Measurements from ENCODE around the gene DDX54.
"Not testable (repeated sequence)": the region's sequence is repeated elsewhere in the genome, so short reads cannot be mapped to it uniquely, and the experiment has no call there.

Gene DDX54

DNA sequence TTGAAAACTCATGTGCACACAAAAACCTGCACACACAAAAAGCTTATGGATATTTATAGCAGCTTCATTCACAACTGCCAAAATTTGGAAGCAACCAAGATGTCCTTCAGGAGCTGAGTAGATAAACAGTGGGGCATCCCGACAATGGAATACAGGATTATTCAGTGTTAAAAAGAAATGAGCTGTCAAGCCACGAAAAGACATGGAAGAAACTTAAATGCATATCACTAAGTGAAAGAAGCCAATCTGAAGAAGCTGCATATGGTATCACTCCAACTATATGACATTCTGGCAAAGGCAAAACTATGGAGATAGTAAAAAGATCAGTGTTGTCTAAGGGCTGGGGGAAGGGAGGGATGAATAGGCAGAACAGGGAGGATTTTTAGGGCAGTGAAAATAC is 30.7 kb upstream of the DDX54 start:
- DNase-seq (ENCODE audit: low spot score): no peak

DNA sequence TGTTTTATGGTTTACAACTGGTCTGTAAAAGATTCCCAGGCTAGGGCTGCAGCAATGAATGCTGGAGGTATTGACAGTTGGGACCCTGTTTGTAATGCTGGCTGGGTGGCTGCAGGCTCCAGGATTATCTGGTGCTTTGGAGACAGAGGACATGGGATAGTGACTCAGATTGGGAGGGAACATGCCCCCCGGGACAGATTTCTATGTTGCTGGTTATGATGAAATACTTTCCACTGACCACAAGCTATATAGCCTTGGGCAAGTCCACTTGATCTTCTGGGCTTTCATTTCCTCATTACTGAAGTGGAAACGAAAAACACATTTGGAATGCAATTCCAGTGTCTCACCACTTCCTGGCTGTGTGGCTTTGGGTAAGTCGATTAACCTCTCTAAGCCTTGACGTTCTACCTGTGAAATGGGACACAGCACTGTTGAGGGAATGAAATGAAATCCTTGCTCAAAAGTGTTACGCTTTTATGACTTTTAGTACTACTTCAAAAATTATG is 29.7 kb upstream of the DDX54 start:
- no peak for DNase-seq (ENCODE audit: low spot score)

DNA sequence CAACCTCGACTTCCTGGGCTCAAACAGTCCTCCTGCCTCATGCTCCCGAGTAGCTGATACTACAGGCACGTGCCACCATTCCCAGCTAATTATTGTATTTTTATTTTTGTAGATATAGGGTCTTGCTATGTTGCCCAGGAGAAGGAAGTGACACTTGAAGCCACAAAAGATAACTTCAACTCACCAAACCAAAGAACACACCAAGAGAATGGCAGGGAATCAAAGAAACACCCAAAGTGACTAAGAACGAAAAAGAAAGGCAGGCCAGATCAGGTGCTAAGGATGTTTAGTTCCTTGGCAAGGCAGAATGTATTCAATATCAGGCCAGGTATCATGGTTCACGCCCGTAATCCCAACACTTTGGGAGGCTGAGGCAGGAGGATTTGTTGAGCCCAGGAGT is 25.9 kb upstream of the DDX54 start:
- DNase-seq (ENCODE audit: low spot score): no peak

GRCh38 chr12:113208041-113208934 is 23.0 kb upstream of the DDX54 start:
- DNase-seq (ENCODE audit: low spot score): no peak

GRCh38 chr12:113207613-113208040 is 22.3 kb upstream of the DDX54 start:
- no peak for DNase-seq (ENCODE audit: low spot score)

DNA sequence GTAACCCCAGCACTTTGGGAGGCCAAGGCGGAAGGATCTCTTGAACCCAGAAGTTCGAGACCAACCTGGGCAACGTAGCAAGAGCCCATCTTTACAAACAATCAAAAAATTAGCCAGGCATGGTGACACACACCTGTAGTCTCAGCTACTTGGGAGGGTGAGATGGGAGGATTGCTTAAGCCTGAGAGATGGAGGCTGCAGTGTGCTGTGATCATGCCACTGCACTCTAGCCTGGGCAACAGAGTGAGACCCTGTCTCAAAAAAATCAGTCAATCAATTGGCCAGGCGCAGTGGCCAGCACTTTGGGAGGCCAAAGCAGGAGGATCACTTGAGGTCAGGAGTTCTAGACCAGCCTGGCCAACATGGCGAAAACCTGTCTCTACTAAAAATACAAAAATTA is 21.5 kb upstream of the DDX54 start:
- DNase-seq (ENCODE audit: low spot score): not testable (repeated sequence)

DNA sequence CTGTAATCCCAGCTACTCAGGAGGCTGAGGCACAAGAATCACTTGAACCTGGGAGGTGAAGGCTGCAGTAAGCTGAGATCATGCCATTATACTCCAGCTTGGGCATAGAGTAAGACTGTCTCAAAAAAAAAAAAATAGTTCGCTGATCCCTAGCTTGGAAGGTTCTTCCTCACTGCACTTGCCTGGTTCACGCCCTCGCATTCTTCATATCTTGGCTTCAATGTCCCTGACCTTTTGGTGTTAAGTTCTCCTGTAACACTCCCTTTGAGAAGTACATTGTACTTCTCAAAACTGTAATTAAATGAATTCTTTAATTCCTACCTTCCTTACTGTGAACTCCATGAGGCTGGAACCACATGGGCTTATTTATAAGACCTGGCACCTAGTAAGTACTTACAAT is 19.5 kb upstream of the DDX54 start:
- DNase-seq (ENCODE audit: low spot score): no peak

GRCh38 chr12:113203852-113204760 is 18.8 kb upstream of the DDX54 start:
- DNase-seq (ENCODE audit: low spot score): no peak

DNA sequence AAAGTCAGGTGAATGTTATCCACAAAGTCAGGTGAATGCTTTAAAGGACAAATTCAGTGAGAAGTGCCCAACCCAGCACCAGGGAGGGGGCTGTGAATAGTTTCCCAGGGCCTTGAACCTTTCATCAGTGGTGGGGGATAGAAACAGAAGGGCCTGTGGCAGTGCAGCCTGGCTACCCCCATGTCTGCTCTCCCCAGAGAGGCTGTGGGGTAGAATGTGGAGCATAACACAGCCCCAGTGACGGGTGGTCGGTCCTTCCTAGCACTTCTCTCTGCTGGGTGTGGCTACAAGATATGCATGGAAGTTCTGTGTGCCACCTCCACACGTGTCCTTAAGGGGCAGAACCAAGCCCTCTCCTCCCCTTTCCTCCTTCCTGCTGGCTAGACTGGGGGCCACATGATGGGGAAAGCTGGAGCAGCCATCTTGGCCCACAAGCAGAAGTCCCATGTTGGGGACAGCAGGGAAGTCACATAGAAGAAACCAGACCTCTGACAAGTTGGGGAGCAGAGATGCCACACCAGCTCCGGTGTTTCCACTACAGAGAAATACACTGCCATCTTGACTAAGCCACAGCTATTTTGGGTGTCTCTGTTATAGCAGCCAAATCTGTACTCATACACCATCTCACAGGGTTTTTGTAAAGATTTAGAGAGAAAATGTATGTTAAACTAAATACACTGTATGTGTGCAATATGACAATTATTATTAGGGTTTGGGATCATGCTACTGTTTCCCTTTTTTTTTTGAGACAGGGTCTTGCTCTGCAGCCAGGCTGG is 17.2 kb upstream of the DDX54 start:
- no peak for DNase-seq (ENCODE audit: low spot score)

DNA sequence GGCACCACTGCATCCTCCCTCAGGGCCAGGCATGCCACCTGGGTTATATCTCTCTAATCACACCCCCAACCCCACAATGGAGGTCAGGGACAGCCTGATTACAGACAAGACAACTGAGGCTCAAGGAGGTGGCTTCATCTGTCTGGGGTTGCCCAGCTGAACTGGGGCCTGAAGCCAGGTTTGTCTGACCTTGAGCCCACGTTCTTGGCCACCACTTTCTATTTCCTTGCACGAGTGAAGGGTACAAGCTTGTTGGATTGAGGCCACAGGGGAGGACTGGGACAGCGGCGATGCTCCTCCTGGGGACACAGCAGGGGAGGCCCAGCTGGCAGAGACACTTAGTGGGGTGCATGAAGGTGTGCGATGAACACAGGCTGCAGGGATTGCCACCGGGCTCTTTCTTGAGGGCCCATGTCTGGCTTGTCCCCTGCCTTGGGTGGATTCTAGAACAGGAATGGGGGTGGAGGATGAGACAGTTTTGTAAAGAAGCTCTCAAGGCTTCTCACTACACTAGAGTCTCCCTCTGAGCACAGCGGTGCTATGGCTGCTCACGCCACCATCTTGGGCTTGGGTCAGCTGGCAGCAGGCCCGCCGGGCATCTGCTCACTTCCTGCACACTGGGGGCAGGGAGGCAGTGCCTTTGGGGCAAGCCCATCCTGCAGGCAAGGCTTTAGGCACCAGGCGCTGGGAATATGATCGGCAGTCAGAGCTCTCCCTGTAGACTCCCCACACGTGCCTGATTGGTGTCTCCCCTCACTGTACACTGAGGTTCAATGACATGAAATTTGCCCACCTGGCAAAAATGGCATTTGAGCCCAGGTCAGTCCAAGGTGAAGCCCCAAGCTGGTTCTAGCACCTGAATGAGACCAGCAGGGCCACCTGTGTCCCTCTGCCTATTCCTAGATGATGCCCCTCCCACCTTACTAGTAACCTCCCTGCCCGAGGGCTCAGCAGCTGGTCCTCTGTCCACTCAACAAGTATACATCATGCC is 16.2 kb upstream of the DDX54 start:
- no peak for DNase-seq (ENCODE audit: low spot score)

DNA sequence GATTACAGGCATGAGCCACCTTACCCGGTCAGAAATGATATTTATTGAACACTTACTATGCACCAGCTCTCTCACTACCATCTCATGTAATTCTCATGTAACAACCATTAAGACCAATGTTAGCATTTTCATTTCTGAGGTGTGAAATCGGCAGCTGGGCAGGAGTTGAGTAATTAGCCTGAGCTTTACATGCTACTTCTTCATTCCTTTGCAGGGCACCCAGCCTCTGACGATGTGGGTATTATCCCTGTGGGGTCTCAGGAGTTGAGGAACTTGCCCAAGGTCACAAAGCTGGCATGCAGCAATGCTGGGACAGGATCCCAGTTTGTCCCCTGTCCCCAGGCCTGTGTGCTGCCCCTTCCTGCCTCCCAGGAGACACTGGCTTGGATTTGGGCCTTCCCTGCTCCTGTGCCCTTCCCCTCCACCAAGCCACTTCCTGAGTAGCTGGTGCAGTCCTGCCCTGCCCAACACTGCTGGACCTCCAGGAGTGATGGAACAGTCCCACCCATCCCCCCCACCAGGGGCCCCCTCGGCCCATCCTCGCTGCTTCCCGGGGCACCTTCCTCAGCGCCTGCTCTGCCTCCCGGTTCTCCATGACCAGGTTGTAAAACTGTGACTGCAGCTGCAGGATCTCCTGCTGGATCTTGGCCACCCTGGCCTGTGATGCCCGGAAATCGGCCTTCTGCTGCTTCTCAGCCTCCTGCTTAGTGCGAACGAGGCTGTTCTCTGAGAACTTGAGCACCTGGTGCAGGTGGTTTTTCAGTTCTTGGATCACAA is 14.9 kb upstream of the DDX54 start:
- no peak for DNase-seq (ENCODE audit: low spot score)

GRCh38 chr12:113198296-113198695 is 13.0 kb upstream of the DDX54 start:
- no peak for DNase-seq (ENCODE audit: low spot score)

DNA sequence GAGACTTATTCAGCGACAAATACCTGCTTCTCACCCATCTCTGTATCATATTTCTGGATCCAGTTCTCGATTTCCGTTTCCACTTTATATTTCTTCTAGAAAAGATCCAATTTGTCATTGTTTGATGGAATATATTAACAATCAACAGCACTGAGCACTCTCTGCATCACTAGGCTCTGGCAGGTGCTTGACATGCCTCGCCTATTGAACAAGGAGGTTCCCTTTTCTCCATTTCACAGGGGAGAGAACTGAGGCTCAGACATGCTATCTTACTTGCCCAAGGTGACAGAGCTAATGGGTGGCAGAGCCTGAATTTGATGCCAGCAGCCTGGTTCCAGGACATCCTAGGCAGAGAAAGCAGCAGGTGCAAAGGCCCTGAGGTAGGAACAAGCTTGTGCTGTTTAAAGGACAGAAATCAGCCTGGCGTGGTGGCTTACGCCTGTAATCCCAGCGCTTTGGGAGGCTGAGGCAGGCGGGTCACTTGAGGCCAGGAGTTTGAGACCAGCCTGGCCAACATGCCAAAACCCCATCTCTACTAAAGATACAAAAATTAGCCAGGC is 12.3 kb upstream of the DDX54 start:
- no peak for DNase-seq (ENCODE audit: low spot score)

DNA sequence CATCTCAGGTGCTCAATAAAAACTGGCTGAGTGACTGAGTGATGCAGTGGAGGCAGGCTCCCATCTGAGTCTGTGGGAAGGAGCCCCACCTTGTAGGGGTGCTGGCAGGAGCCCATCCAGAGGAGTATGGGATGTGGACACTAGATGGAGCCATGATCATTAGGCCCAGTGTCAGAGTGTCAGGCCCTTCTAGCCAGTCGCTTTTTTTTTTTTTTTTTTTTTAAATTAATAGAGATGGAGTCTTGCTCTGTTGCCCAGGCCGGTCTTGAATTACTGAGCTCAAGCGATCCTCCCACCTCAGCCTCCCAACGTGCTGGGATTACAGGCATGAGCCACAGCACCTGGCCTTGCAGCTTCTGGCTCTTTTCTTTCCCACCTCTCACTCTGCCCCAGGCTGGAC is 11.7 kb upstream of the DDX54 start:
- no peak for DNase-seq (ENCODE audit: low spot score)

GRCh38 chr12:113196582-113196981 is 11.3 kb upstream of the DDX54 start:
- DNase-seq (ENCODE audit: low spot score): no peak

DNA sequence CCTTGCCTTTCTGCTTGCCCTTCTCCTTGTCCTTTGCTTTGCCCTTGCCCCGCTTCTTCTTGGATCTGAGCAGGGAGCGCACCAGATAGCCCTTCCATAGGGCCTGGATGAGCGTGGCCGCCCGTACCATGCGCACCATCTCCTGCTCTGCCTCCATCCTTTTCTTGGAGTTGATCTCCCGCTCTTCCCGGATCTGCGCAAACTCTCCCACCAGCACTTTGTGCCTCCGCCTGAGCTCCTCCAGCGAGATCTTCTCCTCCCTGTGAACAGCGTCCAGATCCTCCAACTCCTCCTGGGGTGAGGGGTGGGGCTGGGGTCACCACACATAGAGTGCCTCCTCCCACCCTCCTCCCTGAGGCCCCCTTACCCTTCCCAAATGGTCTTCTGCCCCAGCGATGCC is 10.3 kb upstream of the DDX54 start:
- DNase-seq (ENCODE audit: low spot score): no peak

DNA sequence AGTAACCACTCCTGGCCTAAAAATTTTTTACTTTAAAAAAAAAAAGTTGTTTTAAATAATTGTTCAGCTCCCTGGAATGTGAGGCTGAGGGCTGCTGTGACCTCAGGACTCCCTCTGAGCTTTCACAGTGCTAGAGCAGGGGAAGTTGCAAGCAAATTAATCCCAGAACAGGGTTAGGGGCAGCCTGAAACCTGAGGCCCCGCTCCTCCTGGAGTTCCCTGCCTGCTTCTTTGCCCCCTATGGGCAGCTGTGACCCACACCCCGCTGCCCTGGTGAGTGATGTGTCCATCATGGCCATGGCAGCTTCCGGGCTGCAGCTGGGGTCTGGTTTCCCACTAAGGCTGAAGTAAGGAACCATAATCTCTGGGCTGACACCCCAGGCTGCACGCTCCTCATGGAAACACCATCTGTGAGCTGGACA is 9.7 kb upstream of the DDX54 start:
- DNase-seq (ENCODE audit: low spot score): no peak

GRCh38 chr12:113191227-113191626 is 5.9 kb upstream of the DDX54 start:
- DNase-seq (ENCODE audit: low spot score): no peak

DNA sequence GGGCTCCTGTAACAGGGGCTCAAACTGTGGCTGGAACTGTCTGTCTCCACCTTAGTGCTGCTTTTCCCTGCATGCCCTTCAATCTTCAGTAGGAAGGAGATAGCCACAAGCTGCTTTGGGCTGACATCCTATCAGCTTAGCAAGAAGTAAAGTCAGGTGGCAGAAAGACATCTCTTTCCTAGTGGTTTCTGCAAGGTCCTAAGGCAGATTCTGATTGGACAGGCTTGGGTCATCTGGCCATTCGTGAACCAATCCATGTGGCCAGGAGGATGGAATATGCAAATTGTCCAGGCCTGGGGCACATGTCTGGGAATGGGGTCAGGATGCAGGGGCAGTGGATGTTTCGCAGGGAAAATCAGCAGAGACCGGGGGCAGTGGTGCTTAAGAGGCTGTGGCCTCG is 5.5 kb upstream of the DDX54 start:
- no peak for DNase-seq (ENCODE audit: low spot score)

DNA sequence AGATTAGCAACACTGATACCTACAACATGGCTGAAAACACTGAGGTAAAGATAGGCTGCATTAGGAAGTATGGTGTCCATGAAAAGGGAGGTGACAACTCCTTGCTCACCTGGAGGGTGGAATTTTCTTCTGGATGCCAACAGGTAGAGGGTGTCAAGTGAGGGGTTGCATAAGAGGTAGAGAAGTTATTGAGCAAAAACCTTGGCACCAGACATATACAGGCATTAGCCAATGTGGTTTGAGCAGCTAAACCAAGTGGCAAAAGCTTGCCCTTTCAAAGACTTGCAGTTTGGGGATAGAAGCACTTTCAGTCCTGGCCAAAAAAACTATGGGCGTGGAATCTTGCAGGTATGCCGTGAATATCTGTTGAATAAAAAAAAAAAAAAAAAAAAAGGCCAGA is 4.1 kb upstream of the DDX54 start:
- DNase-seq (ENCODE audit: low spot score): no peak

Measured in left forelimb (tissue), 1 donor.